Activated CD4-positive, alpha-beta memory T cell treated with anti-CD3 and anti-CD28 coated beads, Interleukin-2, amount 10 ng/mL, durations not matched to agents 7 days and 5 days (primary cell): Measurements from ENCODE around the gene CA11. TPM values are rescaled to one million over a fixed set of nuclear protein-coding genes. Genes with fewer than 3 reads are reported as not detected.

ENCODE experiments used
- CTCF ChIA-PET: fragments of 350-600 bp; sonication (Branson Sonifier 250); formaldehyde crosslinking; loops from one replicate; lab custom pipeline; 2021; ENCODE audit warnings: antibody characterized with exemption, inconsistent platforms; lab: Charles Lee
- POLR2A ChIA-PET: fragments of 350-600 bp; sonication (Branson Sonifier 250); formaldehyde crosslinking; loops from one replicate; lab custom pipeline; 2021; ENCODE audit warnings: antibody characterized with exemption; lab: Charles Lee
- DNase-seq: peaks from one replicate; pipeline ENCODE4 v3.0.0-alpha.2; 2020
- H3K27ac Mint-ChIP-seq: one replicate; pipeline ENCODE4 v1.8.0; 2021; ENCODE audit warnings: mild to moderate bottlenecking, mixed read lengths
- H3K27me3 Mint-ChIP-seq: one replicate; pipeline ENCODE4 v1.8.0; 2021; ENCODE audit warnings: mixed read lengths
- H3K36me3 Mint-ChIP-seq: one replicate; pipeline ENCODE4 v1.8.0; 2021; ENCODE audit warnings: low read depth, mixed read lengths
- H3K4me1 Mint-ChIP-seq: one replicate; pipeline ENCODE4 v1.8.0; 2021; ENCODE audit warnings: mixed read lengths
- H3K4me3 Mint-ChIP-seq: one replicate; pipeline ENCODE4 v1.8.0; 2021; ENCODE audit warnings: mild to moderate bottlenecking, mixed read lengths
- H3K9me3 Mint-ChIP-seq: one replicate; pipeline ENCODE4 v1.8.0; 2021; ENCODE audit warnings: mixed read lengths
- total RNA-seq, 2 experiments: library from RNA; stranded (reverse); gene quantifications; one replicate each; pipeline ENCODE4 v1.2.3, GENCODE V29; 2021

CA11 gene
- total RNA-seq, 2 experiments from 2014 or later, result 3.9 to 4.5 TPM

DNA sequence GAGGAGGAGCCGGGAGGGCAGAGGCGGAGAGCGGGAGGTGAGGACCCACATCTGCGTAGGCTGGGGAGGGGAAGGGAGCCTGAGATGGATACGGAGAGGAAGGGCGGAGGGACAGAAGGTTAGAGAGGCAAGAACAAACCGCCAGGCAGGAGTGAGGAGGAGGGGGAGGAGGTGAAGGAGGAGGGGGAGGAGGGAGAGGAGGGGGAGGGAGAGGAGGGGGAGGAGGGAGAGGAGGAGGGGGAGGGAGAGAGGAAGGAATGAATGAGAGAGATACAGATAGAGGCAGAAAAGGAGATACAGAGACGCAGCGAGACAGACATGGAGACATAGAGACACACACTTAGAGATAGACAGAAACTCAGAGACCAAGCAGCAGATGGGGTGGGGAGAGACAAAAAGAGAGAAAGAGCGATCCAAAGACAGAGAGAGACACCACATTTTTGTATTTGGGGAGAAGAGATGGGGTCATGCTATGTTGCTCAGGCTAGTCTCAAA, 782 bp upstream of the CA11 start:
- Mint-ChIP-seq H3K27me3 (peaks cover 6% of the 10 kb centered on the region), H3K27ac (peak overlapping the region; percentile 9), H3K36me3 (no peaks in the 10 kb centered on the region), H3K4me3 (peak overlapping the region; percentile 53), H3K4me1 (peaks cover 46% of the 10 kb centered on the region), H3K9me3 (no peaks in the 10 kb centered on the region)
- ChIA-PET POLR2A (interaction anchor here (1.0 to 2.7 kb wide), 6 partner anchors 9 to 324 kb away, joined by 3 to 15 read pairs (median 4); partner anchors contain the start of gene DBP), CTCF (interaction anchor here (1.0 to 2.2 kb wide), 3 partner anchors 13 to 347 kb away, joined by 3 to 9 read pairs (median 5); partner anchors contain the start of genes GYS1 and RUVBL2)
- DNase-seq, result no peak

DNA sequence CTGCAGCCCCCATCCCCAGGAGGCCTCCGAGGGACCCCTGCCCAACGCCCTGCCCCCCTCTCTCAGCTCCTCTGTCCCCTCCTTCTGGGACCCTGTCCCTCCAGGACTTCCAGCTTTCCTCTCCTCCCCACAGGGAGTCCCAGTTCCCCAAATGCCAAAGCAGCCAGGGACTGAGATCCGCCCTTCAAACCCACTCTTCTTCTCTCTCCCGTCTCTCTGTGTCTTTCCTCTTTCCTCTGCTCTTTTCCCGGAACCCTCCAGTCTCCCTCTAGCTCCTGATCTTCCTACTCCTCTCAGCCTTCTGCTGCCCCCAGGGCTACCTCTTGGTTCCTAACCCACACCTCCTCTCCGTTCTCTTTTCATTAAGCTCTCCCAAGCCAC, 377 bp downstream of the CA11 start:
- ChIA-PET POLR2A (interaction anchor here (0.9 to 2.7 kb wide), 10 partner anchors 8 to 325 kb away, joined by 3 to 21 read pairs (median 4); partner anchors contain the start of genes DBP, RPL18 and SPHK2), CTCF (interaction anchor here (0.6 to 2.2 kb wide), 18 partner anchors 12 to 348 kb away, joined by 3 to 16 read pairs (median 4); partner anchors contain the start of genes GYS1, HSD17B14 and RUVBL2)
- Mint-ChIP-seq H3K4me1 (peaks cover 43% of the 10 kb centered on the region), H3K27ac (peak overlapping the region; percentile 73), H3K9me3 (no peaks in the 10 kb centered on the region), H3K4me3 (peak overlapping the region; percentile 77), H3K36me3 (no peaks in the 10 kb centered on the region), H3K27me3 (peaks cover 6% of the 10 kb centered on the region)
- DNase-seq, result no peak

DNA sequence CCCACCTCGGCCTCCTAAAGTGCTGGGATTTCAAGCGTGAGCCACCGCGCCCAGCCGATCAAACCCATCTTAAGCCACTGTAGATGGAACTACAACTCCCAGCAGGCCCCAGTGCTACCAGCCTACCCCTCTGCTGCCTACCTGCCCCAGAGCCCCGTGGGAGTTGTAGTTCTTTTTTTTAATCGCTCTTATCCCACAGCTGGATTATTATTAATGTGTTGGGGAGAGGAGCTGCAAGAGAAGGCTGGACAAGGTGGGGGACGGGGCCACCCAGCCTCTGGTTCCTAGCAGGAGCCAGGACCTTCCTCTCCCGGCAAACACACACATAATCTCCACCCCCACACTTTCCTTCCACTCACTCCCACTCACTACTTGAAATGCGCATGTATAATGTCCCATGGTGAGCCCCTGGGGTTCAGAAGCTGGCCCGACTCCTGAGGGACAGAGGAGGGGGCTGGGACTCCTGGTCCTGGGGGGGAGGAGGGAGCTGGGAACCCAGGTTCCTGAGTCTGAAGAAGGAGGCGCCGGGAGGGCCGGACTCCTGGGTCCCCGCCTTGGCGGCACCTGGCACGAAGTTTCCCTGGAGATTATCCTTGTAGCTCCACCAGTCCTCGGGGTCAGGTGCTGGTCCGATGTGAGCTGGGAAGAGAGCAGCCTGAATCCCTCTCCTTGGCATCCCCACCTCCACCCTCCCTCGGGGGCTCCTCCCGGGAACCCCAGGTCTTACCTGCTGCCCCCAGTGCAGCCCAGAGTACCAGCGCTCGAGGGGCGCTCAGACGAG, 958 bp downstream of the CA11 start:
- Mint-ChIP-seq H3K27me3 (peaks cover 6% of the 10 kb centered on the region), H3K4me1 (peaks cover 42% of the 10 kb centered on the region), H3K4me3 (peak overlapping the region; percentile 77), H3K36me3 (no peaks in the 10 kb centered on the region), H3K9me3 (no peaks in the 10 kb centered on the region), H3K27ac (no peak overlapping the region)
- DNase-seq, result peak; percentile 80
- POLR2A ChIA-PET, result interaction anchor here (0.5 to 2.7 kb wide), 9 partner anchors 8 to 326 kb away, joined by 3 to 21 read pairs (median 5); partner anchors contain the start of genes DBP, RPL18 and SPHK2
- CTCF ChIA-PET, result interaction anchor here (0.6 to 2.2 kb wide), 17 partner anchors 11 to 498 kb away, joined by 3 to 16 read pairs (median 5); partner anchors contain the start of genes GYS1, HSD17B14 and RUVBL2

DNA sequence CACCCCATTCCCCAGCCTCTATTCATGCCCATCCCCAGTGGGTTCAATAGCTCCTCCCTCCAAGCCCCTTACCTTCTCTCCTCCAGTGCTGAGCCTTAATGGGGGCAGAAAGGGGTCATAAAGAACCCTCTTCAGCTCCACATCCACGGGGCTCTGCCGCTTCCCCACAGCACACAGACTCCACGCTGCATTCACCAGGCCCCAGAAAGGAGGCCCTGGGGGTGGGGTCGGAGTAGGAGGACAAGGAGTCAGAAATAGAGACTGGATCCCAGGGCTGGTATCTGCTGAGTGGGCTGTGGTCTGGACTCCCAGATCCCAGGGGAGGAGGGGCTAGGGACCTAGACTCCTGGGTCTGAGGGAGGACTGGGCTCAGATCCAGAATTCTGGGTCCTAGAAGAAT, 1.6 kb downstream of the CA11 start:
- H3K4me3 Mint-ChIP-seq, result no peak overlapping the region
- no peaks in the 10 kb centered on the region for H3K36me3 Mint-ChIP-seq
- H3K27ac Mint-ChIP-seq, result no peak overlapping the region
- ChIA-PET POLR2A (interaction anchor here (1.5 to 2.7 kb wide), 3 partner anchors 10 to 198 kb away, joined by 4 to 21 read pairs (median 7); partner anchors contain the start of genes RPL18 and SPHK2), CTCF (interaction anchor here (0.6 to 2.1 kb wide), 4 partner anchors 30 to 498 kb away, joined by 3 to 16 read pairs (median 6); partner anchors contain the start of genes GYS1 and RUVBL2)
- peaks cover 42% of the 10 kb centered on the region for H3K4me1 Mint-ChIP-seq
- H3K27me3 Mint-ChIP-seq, result peaks cover 6% of the 10 kb centered on the region
- no peaks in the 10 kb centered on the region for H3K9me3 Mint-ChIP-seq
- no peak for DNase-seq

DNA sequence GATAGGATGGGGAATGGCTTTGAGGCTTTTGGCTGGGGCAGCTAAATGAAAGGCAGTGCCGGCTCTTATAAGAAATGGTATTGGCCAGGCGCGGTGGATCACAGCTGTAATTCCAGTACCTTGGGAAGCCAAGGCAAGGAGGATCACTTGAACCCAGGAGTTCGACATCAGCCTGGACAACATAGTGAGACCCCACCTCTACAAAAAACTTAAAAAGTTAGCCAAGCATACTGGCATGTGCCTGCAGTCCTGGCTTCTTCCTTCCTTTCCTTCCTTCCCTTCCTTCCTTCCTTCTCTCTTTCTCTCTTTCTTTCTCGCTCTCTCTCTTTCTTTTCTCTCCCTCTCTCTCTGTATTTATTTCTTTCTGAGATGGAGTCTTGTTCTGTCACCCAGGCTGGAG, 3.1 kb downstream of the CA11 start:
- Mint-ChIP-seq H3K4me1 (peaks cover 46% of the 10 kb centered on the region), H3K27ac (no peak overlapping the region), H3K4me3 (no peak overlapping the region), H3K36me3 (no peaks in the 10 kb centered on the region), H3K9me3 (no peaks in the 10 kb centered on the region), H3K27me3 (peaks cover 6% of the 10 kb centered on the region)
- no peak for DNase-seq
- CTCF ChIA-PET, result interaction anchor here (1.0 to 1.8 kb wide), 2 partner anchors 145 to 350 kb away, joined by 3 to 4 read pairs; partner anchors contain the start of genes GYS1 and RUVBL2
- POLR2A ChIA-PET, result no interaction called here

DNA sequence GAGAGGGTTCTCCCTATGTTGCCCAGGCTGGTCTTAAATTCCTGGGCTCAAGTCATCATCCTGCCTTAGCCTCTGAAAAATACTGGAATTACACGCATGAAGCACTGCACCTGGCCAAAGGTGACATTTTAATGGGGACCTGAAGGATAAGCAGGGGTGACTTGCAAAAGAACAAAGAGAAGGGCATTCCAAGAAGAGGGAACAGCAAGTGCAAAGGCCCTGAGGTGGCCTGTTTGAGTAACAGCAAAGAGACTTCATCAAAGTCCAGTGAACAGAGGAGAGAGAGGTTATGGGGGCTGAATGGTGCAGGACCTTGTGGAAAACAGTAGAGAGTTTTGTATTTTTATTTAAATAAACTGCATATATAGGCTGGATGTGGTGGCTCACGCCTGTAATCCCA, 4.1 kb downstream of the CA11 start:
- POLR2A ChIA-PET, result interaction anchor here (1.0 kb wide), 1 partner anchor 18 kb away, joined by 4 read pairs; no protein-coding TSS in a partner anchor
- CTCF ChIA-PET, result no interaction called here

DNA sequence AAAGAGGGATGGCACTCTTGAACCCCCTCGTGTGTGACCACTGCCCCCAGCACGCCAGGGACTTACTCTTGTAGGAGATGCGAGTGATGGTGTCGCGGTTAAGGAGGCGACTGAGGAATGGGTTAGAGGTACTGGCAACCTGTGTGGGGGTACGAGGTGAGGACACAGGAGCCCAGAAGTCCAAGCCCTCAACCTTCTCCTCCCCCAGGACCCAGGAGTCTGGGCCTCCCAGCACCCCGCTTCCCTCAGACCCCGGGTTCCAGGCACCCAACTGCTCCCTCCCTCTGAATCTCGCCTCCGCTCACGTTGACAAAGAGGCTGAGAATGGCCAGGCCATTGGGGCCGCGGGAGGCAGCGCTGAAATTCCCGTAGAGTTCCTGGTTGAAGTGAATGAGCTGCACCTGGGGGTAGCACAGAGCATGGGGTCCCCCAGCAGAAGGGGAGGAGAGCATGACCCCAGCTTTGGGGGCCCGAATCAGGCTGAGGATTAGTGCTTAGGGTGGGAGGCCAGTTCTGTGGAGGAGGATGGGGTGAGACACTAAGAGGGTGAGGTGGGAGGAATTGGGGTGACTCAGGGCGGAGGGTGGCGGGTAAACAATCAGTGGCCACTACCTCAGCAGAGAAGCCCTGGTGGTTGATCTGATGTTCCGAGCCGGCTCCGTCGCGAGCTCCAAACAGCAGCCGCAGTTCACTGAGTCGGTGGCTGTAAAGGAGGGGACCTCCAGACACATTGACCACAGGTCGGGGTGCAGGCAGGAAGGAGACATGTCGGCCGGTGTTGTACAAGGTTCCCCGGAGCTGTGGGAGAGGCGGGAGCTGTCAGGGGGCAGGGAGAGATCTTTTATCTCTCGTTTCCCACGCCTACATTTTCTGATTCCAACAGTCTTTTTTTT, 6.3 kb downstream of the CA11 start:
- DNase-seq, result no peak
- no peaks in the 10 kb centered on the region for H3K36me3 Mint-ChIP-seq
- H3K27me3 Mint-ChIP-seq, result no peaks in the 10 kb centered on the region
- H3K9me3 Mint-ChIP-seq, result no peaks in the 10 kb centered on the region
- peaks cover 35% of the 10 kb centered on the region for H3K4me1 Mint-ChIP-seq
- ChIA-PET CTCF (no interaction called here), POLR2A (no interaction called here)
- H3K4me3 Mint-ChIP-seq, result peak overlapping the region; percentile 45
- peak overlapping the region; percentile 42 for H3K27ac Mint-ChIP-seq

More for the DNA sequence above, 4.1 kb downstream of the CA11 start:
- no peak for DNase-seq
- Mint-ChIP-seq H3K4me3 (no peak overlapping the region), H3K27ac (no peak overlapping the region), H3K4me1 (peaks cover 40% of the 10 kb centered on the region), H3K9me3 (no peaks in the 10 kb centered on the region), H3K36me3 (no peaks in the 10 kb centered on the region), H3K27me3 (peaks cover 6% of the 10 kb centered on the region)

DNA sequence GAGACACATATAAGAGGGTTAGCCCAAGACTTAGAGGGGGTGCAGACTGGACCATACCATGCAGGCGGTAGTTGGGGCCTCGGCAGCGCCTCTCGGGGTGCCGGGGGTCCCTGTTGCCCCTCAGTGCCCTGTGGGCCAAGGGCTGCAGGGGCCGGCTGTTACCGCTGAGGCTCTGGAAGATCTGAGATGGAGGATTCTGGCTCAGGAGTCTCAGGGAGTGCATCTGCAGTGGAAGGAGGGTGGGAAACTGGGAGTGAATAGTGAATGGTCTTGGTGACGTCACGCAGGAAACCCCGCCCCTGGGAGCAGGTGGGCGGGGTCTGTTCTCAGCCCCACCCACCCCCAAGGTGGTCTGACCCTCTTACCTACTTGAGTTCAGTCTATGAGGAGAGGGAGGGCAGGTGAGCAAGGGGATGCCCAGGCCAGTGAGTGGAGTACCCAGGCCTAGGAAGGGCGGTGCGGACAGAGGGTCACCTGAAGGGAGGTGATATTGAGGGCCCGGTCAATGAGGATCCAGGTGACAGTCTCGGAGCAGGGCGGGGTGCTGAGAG, 7.1 kb downstream of the CA11 start:
- DNase-seq, result no peak
- Mint-ChIP-seq H3K27ac (peak overlapping the region; percentile 92), H3K9me3 (no peaks in the 10 kb centered on the region), H3K4me3 (peak overlapping the region; percentile 85), H3K4me1 (peaks cover 38% of the 10 kb centered on the region), H3K27me3 (no peaks in the 10 kb centered on the region), H3K36me3 (no peaks in the 10 kb centered on the region)
- POLR2A ChIA-PET, result no interaction called here
- CTCF ChIA-PET, result no interaction called here

DNA sequence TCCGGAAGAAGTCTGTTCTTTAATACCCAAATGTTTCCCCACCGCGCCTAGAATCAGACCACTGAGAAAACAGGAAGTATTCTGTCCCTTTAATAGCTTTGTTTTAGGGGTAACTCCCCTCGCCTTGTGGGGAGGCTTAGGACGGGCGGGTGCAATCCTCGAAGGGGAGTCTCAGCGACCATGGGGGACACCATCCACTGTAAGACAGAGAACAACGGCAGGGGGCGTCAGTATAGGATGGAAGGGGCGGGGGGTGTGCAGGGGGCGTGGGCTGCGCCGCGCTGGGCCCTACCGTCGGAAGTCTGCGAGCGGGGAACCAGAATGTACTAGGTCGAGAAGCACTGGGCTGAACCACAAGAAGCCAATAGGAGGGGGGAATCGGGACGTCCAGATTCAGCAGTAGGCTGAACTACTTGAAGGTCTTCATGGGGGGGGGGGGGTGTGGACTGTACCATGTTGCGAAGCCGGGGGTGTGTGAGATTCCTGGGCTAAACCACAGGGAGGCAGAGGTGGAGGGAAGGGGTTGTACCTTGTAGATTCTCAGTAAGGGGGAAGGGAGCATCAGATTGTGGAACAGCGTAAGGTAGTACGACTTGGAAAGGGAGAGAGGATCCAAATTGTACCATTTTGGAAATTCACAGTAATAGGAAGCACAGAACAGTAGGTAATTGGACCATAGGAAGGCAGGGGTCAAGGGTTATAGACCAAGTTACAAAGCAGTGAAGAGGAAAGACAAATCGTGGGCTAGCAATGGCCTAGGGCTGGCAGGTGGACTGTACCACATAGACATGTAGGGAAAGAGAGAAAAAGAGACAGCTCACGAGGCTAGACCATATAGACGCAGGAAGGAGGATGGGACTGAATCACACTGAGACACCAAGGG, 7.8 kb downstream of the CA11 start:
- no peaks in the 10 kb centered on the region for H3K9me3 Mint-ChIP-seq
- ChIA-PET CTCF (interaction anchor here (0.6 to 2.1 kb wide), 2 partner anchors 15 to 355 kb away, joined by 3 to 7 read pairs; partner anchors contain the start of gene RUVBL2), POLR2A (interaction anchor here (0.5 to 2.3 kb wide), 5 partner anchors 8 to 173 kb away, joined by 3 to 15 read pairs (median 10); partner anchors contain the start of genes BCAT2, CA11, RPL18 and SPHK2)
- no peaks in the 10 kb centered on the region for H3K27me3 Mint-ChIP-seq
- peak; percentile 88 for DNase-seq
- peaks cover 44% of the 10 kb centered on the region for H3K4me1 Mint-ChIP-seq
- H3K4me3 Mint-ChIP-seq, result peak overlapping the region; percentile 85
- peak overlapping the region; percentile 92 for H3K27ac Mint-ChIP-seq
- H3K36me3 Mint-ChIP-seq, result no peaks in the 10 kb centered on the region

DNA sequence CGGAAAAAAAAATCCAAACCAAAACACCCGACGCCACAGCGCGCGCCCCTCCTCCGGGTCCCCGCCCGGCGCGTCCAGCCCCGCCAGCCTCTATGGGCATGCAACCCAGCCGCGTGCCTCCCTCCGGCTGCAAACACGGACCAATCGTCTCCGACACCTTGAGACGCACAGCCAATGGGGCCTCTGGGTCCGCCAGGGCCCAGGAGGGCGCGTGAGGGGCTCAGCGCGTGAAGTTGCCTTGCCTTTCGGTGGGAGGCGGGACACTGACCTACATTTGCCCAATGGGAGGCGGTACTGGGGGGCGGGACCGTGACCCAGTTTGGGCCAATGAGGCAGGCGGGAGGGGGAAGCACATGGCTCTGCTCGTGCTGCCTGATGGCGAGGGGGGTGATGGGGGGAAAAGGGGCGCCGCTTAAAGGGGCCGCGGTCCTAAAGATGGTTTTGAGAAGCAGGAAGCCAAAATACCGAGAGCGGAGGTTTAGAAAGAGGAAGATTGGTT, 8.5 kb downstream of the CA11 start:
- POLR2A ChIA-PET, result interaction anchor here (1.5 to 2.3 kb wide), 4 partner anchors 9 to 20 kb away, joined by 6 to 15 read pairs (median 12); partner anchors contain the start of genes CA11, RPL18 and SPHK2
- Mint-ChIP-seq H3K36me3 (no peaks in the 10 kb centered on the region), H3K4me3 (peak overlapping the region; percentile 85), H3K4me1 (peaks cover 46% of the 10 kb centered on the region), H3K27me3 (no peaks in the 10 kb centered on the region), H3K27ac (peak overlapping the region; percentile 92), H3K9me3 (no peaks in the 10 kb centered on the region)
- CTCF ChIA-PET, result interaction anchor here (0.6 to 2.1 kb wide), 2 partner anchors 14 to 356 kb away, joined by 3 to 7 read pairs; partner anchors contain the start of gene RUVBL2
- DNase-seq, result peak; percentile 100
